GM12872 (cell line): ENCODE data around the gene CABCOCO1.

Experiments
- CTCF ChIP-seq: IDR thresholded peaks from 3 replicates; pipeline ENCODE4 v1.5.1; 2011; ENCODE audit warnings: low read depth, mild to moderate bottlenecking, low read length, moderate library complexity; ENCODE audit not compliant: insufficient read depth

Gene CABCOCO1

GRCh38 chr10:61632057-61632670 lies 30.6 kb upstream of the CABCOCO1 start:
- TF ChIP-seq CTCF = no peak

GRCh38 chr10:61633665-61634064 lies 29.1 kb upstream of the CABCOCO1 start:
- TF ChIP-seq CTCF = no peak

- no peak for TF ChIP-seq CTCF
Measured at GRCh38 chr10:61634746-61635145, 28.0 kb upstream of the CABCOCO1 start.

GRCh38 chr10:61635471-61635870 lies 27.3 kb upstream of the CABCOCO1 start:
- TF ChIP-seq CTCF = no peak

- no peak for TF ChIP-seq CTCF
Measured at GRCh38 chr10:61635932-61636331, 26.8 kb upstream of the CABCOCO1 start.

- no peak for TF ChIP-seq CTCF
Measured at GRCh38 chr10:61639952-61640351, 22.8 kb upstream of the CABCOCO1 start.

GRCh38 chr10:61640856-61641255 lies 21.9 kb upstream of the CABCOCO1 start:
- no peak for TF ChIP-seq CTCF
